Common myeloid progenitor, CD34-positive (primary cell): ENCODE measurements around the gene MILR1.
"Not testable (repeated sequence)": the region's sequence is repeated elsewhere in the genome, so short reads cannot be mapped to it uniquely, and the experiment has no call there.

Experiments
- CTCF ChIA-PET: fragments of 350-600 bp; sonication (Branson Sonifier 250); formaldehyde crosslinking; loops from one replicate; lab custom pipeline; 2021; ENCODE audit warnings: antibody characterized with exemption; lab: Charles Lee
- POLR2A ChIA-PET: fragments of 350-600 bp; sonication (Branson Sonifier 250); formaldehyde crosslinking; loops from one replicate; lab custom pipeline; 2021; ENCODE audit warnings: antibody characterized with exemption; lab: Charles Lee
- DNase-seq, 3 donors: peaks; one replicate each; pipeline versions ENCODE4 v3.0.0 to v3.0.0-alpha.2; 2013
- H3K27ac ChIP-seq, 2 experiments: 1 replicate in 1 of 2; 2 replicates in 1 of 2; pipeline ENCODE4 v1.7.0; 2013; ENCODE audit warnings: inconsistent platforms in 2 of 2, low read length in 2 of 2, mild to moderate bottlenecking in 2 of 2, low read depth in 1 of 2, moderate library complexity in 1 of 2; ENCODE audit not compliant: severe bottlenecking in 2 of 2, insufficient read depth in 1 of 2, poor library complexity in 1 of 2
- H3K27me3 ChIP-seq, 5 experiments: replicated peaks in 2 of 5; 1 replicate in 3 of 5; 2 replicates in 2 of 5; pipeline versions ENCODE4 v1.6.1 to v1.7.0; 2013; ENCODE audit warnings: low read length in 4 of 5, mild to moderate bottlenecking in 2 of 5, moderate library complexity in 2 of 5, inconsistent platforms in 1 of 5; ENCODE audit not compliant: insufficient read depth in 5 of 5, control insufficient read depth in 4 of 5
- H3K36me3 ChIP-seq, 4 experiments: 1 replicate in 2 of 4; 2 replicates in 2 of 4; pipeline versions ENCODE4 v1.6.1 to v1.7.0; 2013; ENCODE audit warnings: low read length in 3 of 4, control low read depth in 1 of 4, mild to moderate bottlenecking in 1 of 4; ENCODE audit not compliant: control insufficient read depth in 4 of 4, insufficient read depth in 4 of 4
- H3K4me1 ChIP-seq, 4 experiments: 1 replicate in 3 of 4; 2 replicates in 1 of 4; pipeline versions ENCODE4 v1.6.1 to v1.7.1; 2013; ENCODE audit warnings: low read length in 3 of 4, mild to moderate bottlenecking in 3 of 4, control low read depth in 1 of 4, inconsistent platforms in 1 of 4, moderate library complexity in 1 of 4; ENCODE audit not compliant: control insufficient read depth in 4 of 4, insufficient read depth in 4 of 4; ENCODE audit errors: control extremely low read depth in 1 of 4
- H3K4me3 ChIP-seq, 7 experiments: 1 replicate in 4 of 7; 2 replicates in 3 of 7; pipeline versions ENCODE4 v1.5.1 to v1.7.0; 2013; ENCODE audit warnings: mild to moderate bottlenecking in 7 of 7, low read length in 6 of 7, moderate library complexity in 6 of 7, inconsistent platforms in 2 of 7, low read depth in 2 of 7, control low read depth in 1 of 7; ENCODE audit not compliant: insufficient read depth in 4 of 7, control insufficient read depth in 1 of 7; ENCODE audit errors: extremely low read depth in 1 of 7
- H3K9me3 ChIP-seq, 5 experiments: 1 replicate in 4 of 5; 2 replicates in 1 of 5; pipeline versions ENCODE4 v1.6.1 to v1.7.1; 2013; ENCODE audit warnings: low read length in 4 of 5, mild to moderate bottlenecking in 2 of 5, inconsistent platforms in 1 of 5, low read depth in 1 of 5, moderate library complexity in 1 of 5; ENCODE audit not compliant: control insufficient read depth in 4 of 5, insufficient read depth in 2 of 5; ENCODE audit errors: control extremely low read depth in 1 of 5
- WGBS: methylation state at CpG from one replicate; pipeline ENCODE4 v1.1.5; 2013; ENCODE audit not compliant: insufficient coverage; 5-methylcytosine and 5-hydroxymethylcytosine counted together

MILR1 gene

GRCh38 chr17:64488301-64488700 lies 39.4 kb downstream of the MILR1 start:
- peaks cover 34 to 80% (median 59%) of the 10 kb centered on the region in 4 experiments for H3K36me3 ChIP-seq
- POLR2A ChIA-PET, result no interaction called here
- WGBS, result no CpG with 5 or more reads among the region's 2 CpGs

GRCh38 chr17:64491034-64491860 lies 42.3 kb downstream of the MILR1 start:
- Histone ChIP-seq H3K27me3 (no peaks in the 10 kb centered on the region), H3K9me3 (no peaks in the 10 kb centered on the region), H3K4me3 (no peak overlapping the region), H3K4me1 (peaks cover 9 to 26% (median 19%) of the 10 kb centered on the region in 4 experiments), H3K27ac (no peak overlapping the region), H3K36me3 (peaks cover 21 to 54% (median 43%) of the 10 kb centered on the region in 4 experiments)
- DNase-seq, result peak; percentile 60 to 85 (median 79)
- WGBS, result 96% methylated on average over 10 of the region's 13 CpGs
- CTCF ChIA-PET, result interaction anchor here (0.6 to 13.1 kb wide), 30 partner anchors 8 to 185 kb away, joined by 3 to 261 read pairs (median 4); partner anchors contain the start of gene CEP95
- POLR2A ChIA-PET, result interaction anchor here (1.0 to 1.3 kb wide), 2 partner anchors 24 to 71 kb away, joined by 3 to 4 read pairs; no protein-coding TSS in a partner anchor

More at GRCh38 chr17:64488301-64488700, 39.4 kb downstream of the MILR1 start:
- CTCF ChIA-PET, result interaction anchor here (0.8 to 13.1 kb wide), 3 partner anchors 19 to 66 kb away, joined by 3 to 261 read pairs (median 5); no protein-coding TSS in a partner anchor
- Histone ChIP-seq H3K27me3 (no peaks in the 10 kb centered on the region), H3K4me3 (no peak overlapping the region), H3K27ac (no peak overlapping the region), H3K4me1 (peaks cover 0 to 4% (median under 1%) of the 10 kb centered on the region in 4 experiments), H3K9me3 (no peaks in the 10 kb centered on the region)
- no peak for DNase-seq

GRCh38 chr17:64491994-64492393 lies 43.1 kb downstream of the MILR1 start:
- Histone ChIP-seq H3K36me3 (peaks cover 21 to 53% (median 42%) of the 10 kb centered on the region in 4 experiments), H3K4me3 (no peak overlapping the region), H3K9me3 (no peaks in the 10 kb centered on the region), H3K27me3 (no peaks in the 10 kb centered on the region), H3K27ac (no peak overlapping the region), H3K4me1 (peaks cover 10 to 31% (median 24%) of the 10 kb centered on the region in 4 experiments)
- ChIA-PET POLR2A (interaction anchor here (1.3 kb wide), 1 partner anchor 72 kb away, joined by 4 read pairs; no protein-coding TSS in a partner anchor), CTCF (interaction anchor here (0.7 to 13.1 kb wide), 19 partner anchors 9 to 189 kb away, joined by 3 to 261 read pairs (median 5); partner anchors contain the start of gene CEP95)
- DNase-seq, result no peak
- no CpG with 5 or more reads among the region's 3 CpGs for WGBS

- H3K9me3 ChIP-seq, result no peaks in the 10 kb centered on the region
- no peak overlapping the region for H3K27ac ChIP-seq
- WGBS, result 100% methylated on average over 1 of the region's 6 CpGs
- no peaks in the 10 kb centered on the region for H3K27me3 ChIP-seq
- H3K36me3 ChIP-seq, result peaks cover 20 to 50% (median 38%) of the 10 kb centered on the region in 4 experiments
- POLR2A ChIA-PET, result interaction anchor here (1.2 kb wide), 1 partner anchor 14 kb away, joined by 3 read pairs; the partner anchor contains the start of genes CEP95 and DDX5
- CTCF ChIA-PET, result interaction anchor here (0.7 to 13.1 kb wide), 15 partner anchors 10 to 189 kb away, joined by 3 to 261 read pairs (median 5); partner anchors contain the start of gene CEP95
- H3K4me3 ChIP-seq, result no peak overlapping the region
- peaks cover 10 to 37% (median 29%) of the 10 kb centered on the region in 4 experiments for H3K4me1 ChIP-seq
- peak; percentile 61 to 74 (median 70) for DNase-seq
Measured at GRCh38 chr17:64492481-64493109, 43.7 kb downstream of the MILR1 start.

- WGBS, result no CpG with 5 or more reads among the region's 2 CpGs
- peak overlapping the region in 1 of 2 experiments; percentile 57 for H3K27ac ChIP-seq
- ChIA-PET CTCF (interaction anchor here (1.1 to 13.1 kb wide), 3 partner anchors 72 to 184 kb away, joined by 3 to 261 read pairs (median 3); no protein-coding TSS in a partner anchor), POLR2A (interaction anchor here (5.4 kb wide), 1 partner anchor 12 kb away, joined by 55 read pairs; the partner anchor contains the start of genes CEP95 and DDX5)
- H3K4me3 ChIP-seq, result peak overlapping the region in 3 of 7 experiments; percentile 8 to 41 (median 34)
- no peaks in the 10 kb centered on the region for H3K27me3 ChIP-seq
- H3K9me3 ChIP-seq, result no peaks in the 10 kb centered on the region
- DNase-seq, result no peak
- H3K36me3 ChIP-seq, result peaks cover 13 to 48% (median 37%) of the 10 kb centered on the region in 4 experiments
- peaks cover 10 to 48% (median 34%) of the 10 kb centered on the region in 4 experiments for H3K4me1 ChIP-seq
Measured at GRCh38 chr17:64494121-64494520, 45.2 kb downstream of the MILR1 start.

- not testable (repeated sequence) for DNase-seq, H3K27ac ChIP-seq, H3K27me3 ChIP-seq, H3K9me3 ChIP-seq
- Histone ChIP-seq H3K4me3 (peak overlapping the region in 5 of 7 experiments; percentile 83 to 95 (median 88)), H3K36me3 (peaks cover 15 to 48% (median 35%) of the 10 kb centered on the region in 4 experiments), H3K4me1 (peaks cover 10 to 54% (median 34%) of the 10 kb centered on the region in 4 experiments)
- 97% methylated on average over 4 of the region's 5 CpGs for WGBS
- CTCF ChIA-PET, result interaction anchor here (1.2 to 13.1 kb wide), 3 partner anchors 73 to 185 kb away, joined by 3 to 261 read pairs (median 3); no protein-coding TSS in a partner anchor
- POLR2A ChIA-PET, result interaction anchor here (5.4 kb wide), 1 partner anchor 11 kb away, joined by 55 read pairs; the partner anchor contains the start of genes CEP95 and DDX5
Measured at GRCh38 chr17:64495300-64495699, 46.4 kb downstream of the MILR1 start.
